RPMI8226 (cell line): ENCODE results near the gene HLCS.
"Not testable (repeated sequence)": the region's sequence is repeated elsewhere in the genome, so short reads cannot be mapped to it uniquely, and the experiment has no call there.

Source experiments
- DNase-seq: peaks from one replicate; pipeline ENCODE4 v3.0.0-alpha.2; 2015

Gene HLCS

GRCh38 chr21:36955783-36956182 is 10.7 kb downstream of the HLCS start:
- no peak for DNase-seq

GRCh38 chr21:36952331-36952730 is 14.1 kb downstream of the HLCS start:
- not testable (repeated sequence) for DNase-seq

GRCh38 chr21:36949171-36950141 is 17.0 kb downstream of the HLCS start:
- DNase-seq, result no peak

- DNase-seq, result no peak
These were observed 17.8 kb downstream of the HLCS start for GRCh38 chr21:36948686-36949085.

- DNase-seq, result no peak
These were observed 19.5 kb downstream of the HLCS start for GRCh38 chr21:36946949-36947356.

GRCh38 chr21:36945496-36946138 is 20.9 kb downstream of the HLCS start:
- no peak for DNase-seq

GRCh38 chr21:36936361-36937135 is 29.9 kb downstream of the HLCS start:
- DNase-seq, result no peak

GRCh38 chr21:36934864-36935420 is 31.5 kb downstream of the HLCS start:
- no peak for DNase-seq

GRCh38 chr21:36932161-36932816 is 34.2 kb downstream of the HLCS start:
- DNase-seq, result no peak

GRCh38 chr21:36929622-36930021 is 36.8 kb downstream of the HLCS start:
- no peak for DNase-seq

GRCh38 chr21:36928960-36929359 is 37.5 kb downstream of the HLCS start:
- no peak for DNase-seq

- DNase-seq, result peak; percentile 73
These were observed 38.8 kb downstream of the HLCS start for GRCh38 chr21:36927719-36928117.

GRCh38 chr21:36926989-36927718 is 39.3 kb downstream of the HLCS start:
- DNase-seq, result no peak

GRCh38 chr21:36923270-36923669 is 43.2 kb downstream of the HLCS start:
- DNase-seq, result no peak

- DNase-seq, result no peak
These were observed 43.6 kb downstream of the HLCS start for GRCh38 chr21:36922861-36923260.

GRCh38 chr21:36918291-36918690 is 48.2 kb downstream of the HLCS start:
- DNase-seq, result no peak

- no peak for DNase-seq
These were observed 48.9 kb downstream of the HLCS start for GRCh38 chr21:36917471-36918158.

GRCh38 chr21:36916718-36917117 is 49.8 kb downstream of the HLCS start:
- DNase-seq, result no peak

GRCh38 chr21:36915696-36916245 is 50.7 kb downstream of the HLCS start:
- no peak for DNase-seq

GRCh38 chr21:36915014-36915695 is 51.3 kb downstream of the HLCS start:
- DNase-seq, result no peak
